Measurements from ENCODE around the gene TAF6.

The TAF6 gene

DNA sequence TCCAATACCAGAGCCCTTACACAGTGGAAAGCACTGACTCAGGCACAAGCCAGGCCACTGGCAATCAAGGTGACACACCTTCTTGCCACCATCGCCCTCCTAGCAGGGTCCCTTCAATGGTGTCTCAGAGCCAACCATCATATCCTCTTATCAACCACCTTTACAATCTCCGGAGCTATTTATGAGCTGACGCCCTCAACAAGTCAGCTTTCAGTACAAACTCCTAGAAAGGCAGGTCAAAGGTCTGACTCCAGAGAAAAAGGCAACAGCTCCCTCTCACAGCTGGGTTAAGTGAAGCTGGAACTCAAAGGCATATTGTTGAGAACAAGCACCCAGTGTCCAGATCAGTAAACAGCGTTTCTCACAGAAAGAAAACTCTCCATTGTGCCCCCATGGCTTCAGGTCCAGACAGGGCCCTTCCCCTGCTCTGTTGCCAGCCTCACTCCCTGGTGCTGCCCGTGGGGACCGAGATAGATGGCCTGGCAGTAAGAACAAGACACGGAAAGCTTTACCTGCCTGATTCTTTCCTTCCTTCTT is 40.1 kb downstream of the TAF6 start:
- H3K36me3 ChIP-seq (ENCODE audit: control insufficient read depth, insufficient read depth, low read length) = no peaks in the 10 kb centered on the region
- H3K4me3 ChIP-seq (ENCODE audit: low read depth, low read length) = no peak overlapping the region
- no peak overlapping the region for H3K9ac ChIP-seq
- H3K4me2 ChIP-seq (ENCODE audit: low read length) = no peak overlapping the region
- H3K27ac ChIP-seq = no peak overlapping the region
- H3K9me3 ChIP-seq (ENCODE audit: control insufficient read depth, low read length) = no peaks in the 10 kb centered on the region
- H3K4me1 ChIP-seq = peaks cover 12% of the 10 kb centered on the region
- peaks cover 19% of the 10 kb centered on the region for H3K79me2 ChIP-seq
- no peak overlapping the region for H2AFZ ChIP-seq
- TF ChIP-seq, protein P1, sequence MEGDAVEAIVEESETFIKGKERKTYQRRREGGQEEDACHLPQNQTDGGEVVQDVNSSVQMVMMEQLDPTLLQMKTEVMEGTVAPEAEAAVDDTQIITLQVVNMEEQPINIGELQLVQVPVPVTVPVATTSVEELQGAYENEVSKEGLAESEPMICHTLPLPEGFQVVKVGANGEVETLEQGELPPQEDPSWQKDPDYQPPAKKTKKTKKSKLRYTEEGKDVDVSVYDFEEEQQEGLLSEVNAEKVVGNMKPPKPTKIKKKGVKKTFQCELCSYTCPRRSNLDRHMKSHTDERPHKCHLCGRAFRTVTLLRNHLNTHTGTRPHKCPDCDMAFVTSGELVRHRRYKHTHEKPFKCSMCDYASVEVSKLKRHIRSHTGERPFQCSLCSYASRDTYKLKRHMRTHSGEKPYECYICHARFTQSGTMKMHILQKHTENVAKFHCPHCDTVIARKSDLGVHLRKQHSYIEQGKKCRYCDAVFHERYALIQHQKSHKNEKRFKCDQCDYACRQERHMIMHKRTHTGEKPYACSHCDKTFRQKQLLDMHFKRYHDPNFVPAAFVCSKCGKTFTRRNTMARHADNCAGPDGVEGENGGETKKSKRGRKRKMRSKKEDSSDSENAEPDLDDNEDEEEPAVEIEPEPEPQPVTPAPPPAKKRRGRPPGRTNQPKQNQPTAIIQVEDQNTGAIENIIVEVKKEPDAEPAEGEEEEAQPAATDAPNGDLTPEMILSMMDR (IDR thresholded peaks at IDR 0.05) = no peak
- no peaks in the 10 kb centered on the region for H3K27me3 ChIP-seq (ENCODE audit: control insufficient read depth, insufficient read depth, low read length)

GRCh38 chr7:100077205-100077604 is 42.0 kb downstream of the TAF6 start:
- TF ChIP-seq, protein P1 (IDR thresholded peaks at IDR 0.05) = no peak
- no peaks in the 10 kb centered on the region for H3K27me3 ChIP-seq (ENCODE audit: control insufficient read depth, insufficient read depth, low read length)
- H3K9ac ChIP-seq = no peak overlapping the region
- no peak overlapping the region for H3K4me2 ChIP-seq (ENCODE audit: low read length)
- no peak overlapping the region for H3K4me3 ChIP-seq (ENCODE audit: low read depth, low read length)
- peaks cover 19% of the 10 kb centered on the region for H3K79me2 ChIP-seq
- peaks cover 1% of the 10 kb centered on the region for H3K36me3 ChIP-seq (ENCODE audit: control insufficient read depth, insufficient read depth, low read length)
- no peak overlapping the region for H3K27ac ChIP-seq
- peaks cover 5% of the 10 kb centered on the region for H3K4me1 ChIP-seq
- no peak overlapping the region for H2AFZ ChIP-seq
- no peaks in the 10 kb centered on the region for H3K9me3 ChIP-seq (ENCODE audit: control insufficient read depth, low read length)

GRCh38 chr7:100075418-100075817 is 43.7 kb downstream of the TAF6 start:
- no peak overlapping the region for H3K9ac ChIP-seq
- peaks cover 12% of the 10 kb centered on the region for H3K79me2 ChIP-seq
- no peak overlapping the region for H3K27ac ChIP-seq
- no peak overlapping the region for H3K4me2 ChIP-seq (ENCODE audit: low read length)
- H3K9me3 ChIP-seq (ENCODE audit: control insufficient read depth, low read length) = no peaks in the 10 kb centered on the region
- no peaks in the 10 kb centered on the region for H3K27me3 ChIP-seq (ENCODE audit: control insufficient read depth, insufficient read depth, low read length)
- H3K36me3 ChIP-seq (ENCODE audit: control insufficient read depth, insufficient read depth, low read length) = peaks cover 9% of the 10 kb centered on the region
- H3K4me1 ChIP-seq = peaks cover 2% of the 10 kb centered on the region
- TF ChIP-seq, protein P1 (IDR thresholded peaks at IDR 0.05) = no peak
- no peak overlapping the region for H3K4me3 ChIP-seq (ENCODE audit: low read depth, low read length)
- no peak overlapping the region for H2AFZ ChIP-seq

- Histone ChIP-seq H3K27ac (no peak overlapping the region), H3K9ac (no peak overlapping the region), H3K9me3 (ENCODE audit: control insufficient read depth, low read length) (no peaks in the 10 kb centered on the region), H3K36me3 (ENCODE audit: control insufficient read depth, insufficient read depth, low read length) (peaks cover 9% of the 10 kb centered on the region), H3K4me3 (ENCODE audit: low read depth, low read length) (no peak overlapping the region), H2AFZ (no peak overlapping the region), H3K4me1 (no peaks in the 10 kb centered on the region), H3K79me2 (peaks cover 7% of the 10 kb centered on the region), H3K27me3 (ENCODE audit: control insufficient read depth, insufficient read depth, low read length) (no peaks in the 10 kb centered on the region), H3K4me2 (ENCODE audit: low read length) (no peak overlapping the region)
- TF ChIP-seq, protein P1 (IDR thresholded peaks at IDR 0.05) = no peak
These were observed 44.3 kb downstream of the TAF6 start for GRCh38 chr7:100074841-100075240.

DNA sequence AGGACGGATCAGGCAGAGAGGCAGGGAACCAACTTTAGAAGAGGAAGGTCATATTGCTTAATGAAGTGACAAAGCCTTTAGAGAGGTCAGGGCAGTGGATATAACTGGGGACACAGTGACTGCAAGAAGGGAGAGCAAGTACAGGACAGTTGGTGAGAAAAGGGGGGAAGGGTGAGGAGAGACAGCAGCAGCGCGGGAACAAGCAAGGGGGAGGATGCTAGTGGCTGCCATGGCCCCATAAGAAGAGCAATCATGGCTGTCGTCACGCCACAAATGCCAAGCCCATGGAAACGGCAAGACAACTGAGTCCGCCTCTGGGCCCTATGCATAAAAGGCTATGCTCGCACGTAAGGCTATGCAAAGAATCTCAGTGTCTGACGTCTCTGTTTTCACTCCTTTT is 46.7 kb downstream of the TAF6 start:
- peaks cover 9% of the 10 kb centered on the region for H3K36me3 ChIP-seq (ENCODE audit: control insufficient read depth, insufficient read depth, low read length)
- no peaks in the 10 kb centered on the region for H3K9me3 ChIP-seq (ENCODE audit: control insufficient read depth, low read length)
- TF ChIP-seq, protein P1 (IDR thresholded peaks at IDR 0.05) = no peak
- no peak overlapping the region for H2AFZ ChIP-seq
- no peak overlapping the region for H3K4me2 ChIP-seq (ENCODE audit: low read length)
- H3K79me2 ChIP-seq = no peaks in the 10 kb centered on the region
- no peak overlapping the region for H3K4me3 ChIP-seq (ENCODE audit: low read depth, low read length)
- H3K27ac ChIP-seq = no peak overlapping the region
- H3K27me3 ChIP-seq (ENCODE audit: control insufficient read depth, insufficient read depth, low read length) = no peaks in the 10 kb centered on the region
- H3K4me1 ChIP-seq = no peaks in the 10 kb centered on the region
- no peak overlapping the region for H3K9ac ChIP-seq
